ENCODE measurements around the gene PRDM16. TPM values are rescaled to one million over a fixed set of nuclear protein-coding genes. Genes with fewer than 3 reads are reported as not detected.

Gene PRDM16
- total and polyA plus RNA-seq, 2 of the 4 experiments (the other 2 are of a cell fraction), result 0.02 TPM; not detected in 1

DNA sequence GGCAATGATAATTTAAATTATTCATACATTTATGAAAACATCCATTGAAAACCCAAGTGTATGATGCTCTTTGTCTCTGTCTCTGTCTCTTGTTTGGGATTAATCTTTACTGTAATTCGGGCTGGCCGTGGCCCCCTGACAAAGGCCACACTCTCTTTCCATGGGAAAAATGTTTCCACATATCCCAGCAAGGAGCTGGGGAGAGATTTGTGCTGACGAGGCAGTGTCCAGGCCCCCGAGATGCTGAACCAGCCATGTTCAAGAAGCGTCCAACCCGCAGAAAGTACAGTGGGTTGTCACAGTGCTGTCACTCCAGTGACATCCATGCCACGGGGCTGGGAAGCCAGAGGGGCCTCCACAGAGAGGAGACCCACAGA is 147.0 kb downstream of the PRDM16 start:
- Histone ChIP-seq H2AFZ (replicated peaks; ENCODE audit: low read length, poor library complexity) (no peak overlapping the region), H4K8ac (ENCODE audit: low read depth in 2 of 2, low read length in 2 of 2) (no peak overlapping the region), H2BK5ac (ENCODE audit: low read depth, low read length, poor library complexity, severe bottlenecking) (no peak overlapping the region), H3K4me2 (ENCODE audit: low read depth, low read length) (no peak overlapping the region), H2BK120ac (ENCODE audit: low read depth, low read length) (no peak overlapping the region), H4K20me1 (ENCODE audit: insufficient read depth, low read length) (no peaks in the 10 kb centered on the region), H3K14ac (replicated peaks; ENCODE audit: low read depth, low read length) (no peak overlapping the region), H3K18ac (ENCODE audit: low read depth, low read length) (no peak overlapping the region), H2BK20ac (ENCODE audit: low read depth, low read length) (no peak overlapping the region), H3K4me3 (ENCODE audit: insufficient read depth, low read depth, low read length) (no peak overlapping the region), H3K4me1 (ENCODE audit: control insufficient read depth, insufficient read depth, low read length) (no peaks in the 10 kb centered on the region), H4K91ac (ENCODE audit: insufficient read depth, low read depth, low read length) (no peak overlapping the region), H3K9ac (ENCODE audit: low read depth, low read length) (no peak overlapping the region), H4K5ac (ENCODE audit: low read depth, low read length) (no peak overlapping the region), H3K36me3 (ENCODE audit: control insufficient read depth, insufficient read depth, low read length) (no peaks in the 10 kb centered on the region), H3K9me1 (ENCODE audit: insufficient read depth, low read length) (no peaks in the 10 kb centered on the region), H3K79me1 (ENCODE audit: low read depth in 1 of 2, low read length in 2 of 2) (no peaks in the 10 kb centered on the region), H3K27ac (ENCODE audit: insufficient read depth, low read length) (no peak overlapping the region), H3K4ac (ENCODE audit: low read depth, low read length) (no peak overlapping the region), H3K23ac (ENCODE audit: low read depth, low read length) (no peak overlapping the region), H2BK15ac (ENCODE audit: low read depth, low read length) (no peak overlapping the region), H3K27me3 (ENCODE audit: control insufficient read depth, insufficient read depth, low read length) (no peaks in the 10 kb centered on the region; the same call in 1 of the 2 replicates), H2AK9ac (replicated peaks; ENCODE audit: low read depth, low read length, poor library complexity) (no peak overlapping the region), H3K56ac (ENCODE audit: extremely low read depth, insufficient read depth, low read length) (no peak overlapping the region), H2AK5ac (ENCODE audit: low read depth, low read length) (no peak overlapping the region), H3K9me3 (ENCODE audit: control insufficient read depth, insufficient read depth, low read length) (peaks cover 7% of the 10 kb centered on the region)
- no TSS peak for BruUV-seq (replicated peaks)
- ATAC-seq (ENCODE audit: low read depth) (no peak), DNase-seq (no peak)
- in situ Hi-C loops (cut with MboI; ENCODE audit: low sequenced_read_pairs), result no loop called here
- ChIA-PET CTCF (no interaction called here), POLR2A (ENCODE audit: unreplicated experiment) (no interaction called here)
- WGBS, 2 experiments (ENCODE audit: extremely low coverage in 2 of 2, insufficient read length in 1 of 2), result no CpG with 5 or more reads among the region's 7 CpGs
- intact Hi-C loops (cut with micrococcal nuclease), result no loop called here
- dilution Hi-C loops (cut with HindIII; ENCODE audit: low sequenced_read_pairs, unreplicated experiment), result no loop called here
- no peak for TF ChIP-seq POLR2A (IDR thresholded peaks at IDR 0.05; ENCODE audit: low read depth, low read length)
- TF ChIP-seq RAD21 (IDR thresholded peaks at IDR 0.05; ENCODE audit: low read length), result no peak
- TF ChIP-seq RFX5 (IDR thresholded peaks at IDR 0.05; ENCODE audit: low read depth, low read length), result no peak
- TF ChIP-seq MXI1 (IDR thresholded peaks at IDR 0.05; ENCODE audit: borderline replicate concordance, low read depth, low read length), result no peak
- no peak for TF ChIP-seq CEBPB (IDR thresholded peaks at IDR 0.05; ENCODE audit: low read depth, low read length)
